ENCODE results near the gene AKAP10.
"Not testable (repeated sequence)": the region's sequence is repeated elsewhere in the genome, so short reads cannot be mapped to it uniquely, and the experiment has no call there.

GRCh38 chr17:19860647-19861177, 116.9 kb downstream of the AKAP10 start:
- TF ChIP-seq SP1 (IDR thresholded peaks at IDR 0.05); BHLHE40 (IDR thresholded peaks at IDR 0.05; ENCODE audit: borderline replicate concordance); ARNT (IDR thresholded peaks at IDR 0.05); SUZ12 (IDR thresholded peaks at IDR 0.05): not testable (repeated sequence)

All from HEK293T (cell line).